Measurements from ENCODE around the gene SMPDL3A.

Gene SMPDL3A

DNA sequence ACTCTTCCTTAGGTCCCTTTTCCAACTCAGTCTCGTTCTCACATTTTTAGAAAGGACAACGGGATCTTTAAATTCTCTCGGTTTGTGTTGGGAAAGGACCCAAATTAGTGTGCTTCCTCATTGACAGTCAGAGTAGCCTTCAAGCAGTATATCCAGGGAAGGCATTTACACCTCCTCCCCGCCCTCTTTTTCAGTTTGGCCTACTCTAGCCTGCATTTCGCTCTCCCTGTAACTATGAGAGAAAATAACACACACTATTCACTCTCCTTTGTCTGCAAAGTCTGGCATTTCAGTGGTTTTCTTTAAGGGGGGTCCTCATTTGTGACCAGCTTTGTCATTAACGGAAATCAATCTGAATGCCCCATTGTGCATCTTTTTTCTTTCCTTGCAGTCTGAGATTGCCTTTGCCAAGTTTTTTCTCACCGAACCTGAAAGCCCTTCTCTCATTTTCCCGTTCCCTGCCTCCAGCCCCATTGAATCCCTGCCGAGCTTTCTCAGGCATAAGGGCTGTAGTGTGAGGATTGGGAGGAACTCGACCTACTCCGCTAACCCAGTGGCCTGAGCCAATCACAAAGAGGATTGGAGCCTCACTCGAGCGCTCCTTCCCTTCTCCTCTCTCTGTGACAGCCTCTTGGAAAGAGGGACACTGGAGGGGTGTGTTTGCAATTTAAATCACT, 9.9 kb upstream of the SMPDL3A start:
- no peak for DNase-seq

GRCh38 chr6:122779667-122780066, 9.4 kb upstream of the SMPDL3A start, which contains the start of gene FABP7:
Gene FABP7, plus strand, starts transcription at chr6:122779716. Its CDS starts 79 bp downstream, at chr6:122779795.
- no peak for DNase-seq

DNA sequence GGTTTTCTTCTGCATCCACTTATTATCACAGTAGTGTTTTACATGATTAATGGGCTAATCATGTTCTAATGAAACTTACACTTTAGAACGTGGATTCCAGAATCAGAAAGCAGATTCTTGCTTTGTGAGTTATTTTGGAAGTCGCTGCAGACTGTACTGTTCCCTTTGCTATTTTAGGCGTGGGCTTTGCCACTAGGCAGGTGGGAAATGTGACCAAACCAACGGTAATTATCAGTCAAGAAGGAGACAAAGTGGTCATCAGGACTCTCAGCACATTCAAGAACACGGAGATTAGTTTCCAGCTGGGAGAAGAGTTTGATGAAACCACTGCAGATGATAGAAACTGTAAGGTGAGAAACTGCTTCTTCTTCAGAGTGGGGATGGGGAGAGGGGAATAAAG, 8.9 kb upstream of the SMPDL3A start:
- no peak for DNase-seq

DNA sequence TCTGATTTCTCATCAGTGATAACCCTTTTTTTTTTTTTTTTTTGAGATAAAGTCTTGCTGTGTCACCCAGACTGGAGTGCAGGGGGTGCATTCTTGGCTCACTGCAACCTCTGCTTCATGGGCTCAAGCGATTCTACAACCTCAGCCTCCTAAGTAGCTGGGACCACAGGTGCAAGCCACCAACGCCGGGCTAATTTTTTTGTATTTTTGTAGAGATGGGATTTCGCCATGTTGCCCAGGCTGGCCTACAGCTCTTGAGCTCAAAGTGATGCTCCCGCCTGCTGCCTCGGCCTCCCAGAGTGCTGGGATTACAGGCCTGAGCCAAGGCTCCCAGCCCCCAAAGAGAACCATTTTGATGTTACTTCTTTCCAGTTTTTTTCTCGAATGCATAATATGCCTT, 7.3 kb upstream of the SMPDL3A start:
- DNase-seq, result no peak

- no peak for DNase-seq
Observed at GRCh38 chr6:122783401-122783800, 5.7 kb upstream of the SMPDL3A start.

DNA sequence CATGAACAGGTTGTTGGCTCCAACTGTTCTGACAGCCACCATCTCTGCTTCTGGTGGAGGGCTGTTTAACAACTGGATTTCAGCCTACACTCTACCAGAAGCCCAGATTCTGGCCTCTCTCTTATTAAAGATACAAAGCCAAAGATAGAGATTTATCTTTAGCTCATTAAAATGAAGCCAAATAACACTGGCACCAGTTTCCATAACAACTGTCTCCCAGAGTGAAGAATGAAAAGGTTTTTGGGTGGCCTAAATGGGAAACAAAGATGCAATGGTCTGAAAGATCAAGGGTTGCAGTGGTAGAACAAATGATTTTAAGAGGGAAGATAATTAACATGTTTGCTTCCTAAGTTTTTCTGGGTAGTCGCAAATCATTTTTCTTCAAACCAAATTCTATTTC, 3.2 kb upstream of the SMPDL3A start:
- DNase-seq, result no peak

- DNase-seq, result no peak
Observed at GRCh38 chr6:122787721-122788120, 1.3 kb upstream of the SMPDL3A start.

DNA sequence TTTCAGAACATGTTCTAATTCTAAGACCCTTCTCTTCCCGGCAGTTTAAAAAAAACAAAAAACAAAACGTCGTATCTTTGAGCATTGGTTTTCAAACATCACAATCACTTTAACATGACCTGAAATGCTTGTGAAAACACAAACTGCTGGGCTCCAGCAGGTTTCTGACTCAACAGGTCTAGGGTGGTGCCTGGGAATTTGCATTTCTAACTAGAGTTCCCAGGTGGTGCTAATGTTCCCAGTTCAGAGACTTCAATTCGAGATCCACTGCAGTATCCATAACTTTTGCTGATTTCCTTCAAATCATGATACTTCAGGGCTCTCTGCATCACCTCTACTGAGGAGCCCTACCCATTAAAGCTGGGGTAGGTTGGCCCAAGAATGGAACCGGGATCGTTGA, 850 bp upstream of the SMPDL3A start:
- no peak for DNase-seq

- DNase-seq, result no peak
Observed at GRCh38 chr6:122788663-122789181, 336 bp upstream of the SMPDL3A start.

GRCh38 chr6:122790028-122790422, 967 bp downstream of the SMPDL3A start:
- no peak for DNase-seq

DNA sequence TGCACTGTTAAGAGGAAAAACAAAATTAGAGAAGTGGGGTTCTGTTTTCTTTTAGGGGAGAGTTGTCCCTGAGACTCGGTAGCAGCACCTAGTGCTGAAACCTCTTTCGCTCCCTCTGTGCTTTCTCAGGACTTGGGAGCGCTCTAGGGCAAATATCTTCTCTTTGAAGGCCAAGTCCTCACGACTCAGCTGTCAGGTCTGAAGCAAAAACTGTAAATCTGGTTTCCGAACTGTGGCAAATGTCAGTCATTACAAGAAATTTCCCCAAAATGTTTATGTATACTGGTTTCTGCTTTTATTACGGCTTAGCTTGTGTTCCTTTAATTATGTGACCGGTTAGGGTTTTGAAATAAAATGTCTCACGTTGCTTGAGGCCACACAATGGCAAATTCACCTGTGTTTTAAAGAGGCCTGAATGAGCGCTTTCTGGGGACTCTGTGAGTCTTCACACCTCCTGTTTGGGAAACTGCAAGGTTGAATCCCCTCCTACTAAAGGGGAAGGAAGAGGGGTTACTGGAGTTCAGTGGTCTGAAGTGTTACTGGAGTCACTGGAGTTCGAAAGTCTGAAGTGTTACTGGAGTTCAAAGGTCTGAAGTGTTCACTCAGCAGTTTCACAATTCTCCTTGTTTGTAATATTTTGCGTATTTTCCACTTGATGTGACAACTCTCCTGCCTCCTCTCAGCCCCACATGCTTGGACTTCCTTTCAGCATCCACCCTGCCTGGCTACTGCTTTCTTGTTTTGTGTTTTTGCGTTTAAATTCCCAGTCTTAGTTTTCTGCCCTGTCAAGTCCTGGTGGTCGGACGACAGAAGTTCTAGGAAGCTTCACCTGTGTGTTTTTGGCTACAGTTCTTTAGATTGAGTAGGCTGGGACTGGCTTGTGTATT, 1.6 kb downstream of the SMPDL3A start:
- no peak for DNase-seq

GRCh38 chr6:122791310-122791679, 2.2 kb downstream of the SMPDL3A start:
- DNase-seq, result no peak

- no peak for DNase-seq
Observed at GRCh38 chr6:122792766-122793165, 3.7 kb downstream of the SMPDL3A start.

DNA sequence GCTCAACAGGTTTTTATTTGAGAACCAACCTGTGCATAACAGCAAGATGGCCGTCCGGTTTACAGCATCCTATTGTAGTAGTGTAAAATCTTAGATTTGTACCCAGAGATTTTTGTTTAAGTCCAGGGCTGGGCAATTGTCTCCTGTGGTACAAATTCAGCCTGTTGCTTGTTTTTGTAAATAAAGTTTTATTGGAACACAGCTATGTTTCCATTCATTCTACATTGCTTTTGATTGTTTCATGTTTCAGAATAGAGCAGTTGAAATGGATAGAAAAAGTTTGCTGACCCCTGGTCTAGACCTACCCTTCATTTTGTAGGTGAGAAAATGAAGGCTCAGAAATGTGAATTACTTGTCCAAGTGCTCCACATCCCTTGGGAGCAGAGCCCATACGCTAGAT, 8.5 kb downstream of the SMPDL3A start:
- no peak for DNase-seq

DNA sequence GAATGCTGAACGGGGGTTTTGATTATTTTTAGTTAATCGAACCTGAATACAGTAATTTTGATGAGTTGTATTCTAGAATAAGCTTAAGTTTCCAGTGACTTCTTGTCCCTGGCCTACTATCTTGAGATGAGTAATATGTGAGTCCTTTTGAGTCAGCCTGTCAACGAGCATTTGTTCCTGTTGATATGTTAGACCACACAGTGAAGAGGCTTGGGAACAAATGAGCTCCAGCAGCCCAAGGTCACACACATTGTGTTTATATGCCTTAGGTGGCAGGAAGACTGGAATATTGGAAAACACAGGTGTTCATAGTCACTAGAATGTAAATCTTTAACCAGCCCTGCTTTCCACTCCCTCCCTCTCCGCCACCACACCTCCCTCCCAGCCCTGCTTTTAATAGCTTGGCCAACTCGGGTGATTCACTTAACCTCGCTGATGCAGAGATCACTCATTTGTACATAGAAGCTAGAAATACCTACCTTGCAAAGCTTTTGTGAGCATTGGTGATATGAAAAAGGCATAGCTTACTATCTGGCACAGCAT, 9.1 kb downstream of the SMPDL3A start:
- no peak for DNase-seq

GRCh38 chr6:122799140-122799745, 10.2 kb downstream of the SMPDL3A start:
- no peak for DNase-seq

GRCh38 chr6:122799916-122800686, 11.0 kb downstream of the SMPDL3A start:
- DNase-seq, result no peak

- DNase-seq, result no peak
Observed at GRCh38 chr6:122800906-122801305, 11.8 kb downstream of the SMPDL3A start.

GRCh38 chr6:122801397-122801796, 12.3 kb downstream of the SMPDL3A start:
- no peak for DNase-seq

- DNase-seq, result no peak
Observed at GRCh38 chr6:122803171-122803661, 14.2 kb downstream of the SMPDL3A start.

GRCh38 chr6:122804962-122805485, 16.0 kb downstream of the SMPDL3A start:
- no peak for DNase-seq

DNA sequence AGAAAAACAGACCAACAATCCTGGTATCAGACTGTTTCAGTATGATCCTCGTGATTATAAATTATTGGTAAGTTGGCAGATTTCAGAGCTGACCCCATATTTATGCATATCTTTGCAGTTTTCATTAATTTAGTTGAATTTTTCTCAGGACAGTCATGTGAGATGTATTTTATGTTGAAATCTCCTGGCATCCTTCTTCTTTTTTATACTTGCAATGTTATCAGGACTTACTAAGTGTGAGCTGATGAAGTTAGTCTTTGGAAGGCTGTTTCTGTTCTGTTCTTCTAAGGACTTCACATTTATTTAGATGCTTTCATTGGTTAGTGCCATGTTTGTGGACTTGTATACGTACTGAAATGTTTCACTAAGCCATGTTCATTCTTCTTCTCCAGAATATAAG, 17.2 kb downstream of the SMPDL3A start:
- no peak for DNase-seq

Measured in activated gamma-delta T cell (primary cell).